Nephron (organoid): ENCODE data around the gene TREH.

Experiments
- H3K27ac Mint-ChIP-seq, 3 experiments: 2 replicates each; pipeline ENCODE4 v1.8.0; 2020; ENCODE audit warnings: mixed read lengths in 3 of 3, mild to moderate bottlenecking in 2 of 3, moderate library complexity in 1 of 3
- H3K27me3 Mint-ChIP-seq: 2 replicates; pipeline ENCODE4 v1.8.0; 2021; ENCODE audit warnings: low read depth, mild to moderate bottlenecking, moderate library complexity, mixed read lengths
- H3K36me3 Mint-ChIP-seq: 2 replicates; pipeline ENCODE4 v1.8.0; 2020; ENCODE audit warnings: low read depth, mixed read lengths
- H3K4me1 Mint-ChIP-seq: 2 replicates; pipeline ENCODE4 v1.8.0; 2020; ENCODE audit warnings: mixed read lengths
- H3K4me3 Mint-ChIP-seq, 3 experiments: 2 replicates each; pipeline ENCODE4 v1.8.0; 2020; ENCODE audit warnings: mild to moderate bottlenecking in 3 of 3, mixed read lengths in 3 of 3, moderate library complexity in 2 of 3
- H3K9me3 Mint-ChIP-seq: 2 replicates; pipeline ENCODE4 v1.8.0; 2020; ENCODE audit warnings: mixed read lengths
- CTCF ChIP-seq, 3 experiments: fragments of 200-600 bp; sonication (generic); IDR thresholded peaks; one replicate each; pipeline ENCODE4 v1.5.0; 2021; ENCODE audit warnings: antibody characterized with exemption in 3 of 3; ENCODE audit not compliant: unreplicated experiment in 3 of 3

Gene TREH

GRCh38 chr11:118607401-118608359, 71.8 kb downstream of the TREH start, which contains the start of gene PHLDB1:
Gene PHLDB1, plus strand, starts transcription at chr11:118607615. Its CDS starts 6,222 bp downstream, at chr11:118613837.
- H3K36me3 Mint-ChIP-seq: peaks cover 4% of the 10 kb centered on the region
- peaks cover 68% of the 10 kb centered on the region for H3K4me1 Mint-ChIP-seq
- peaks cover 28% of the 10 kb centered on the region for H3K27me3 Mint-ChIP-seq
- no peaks in the 10 kb centered on the region for H3K9me3 Mint-ChIP-seq
- H3K4me3 Mint-ChIP-seq: peak within 1 kb of the TSS; percentile 84 to 91 (median 88)
- TF ChIP-seq CTCF (IDR thresholded peaks at IDR 0.05; ENCODE audit: unreplicated experiment in 3 of 3): peak; percentile 40 to 54 (median 46)
- H3K27ac Mint-ChIP-seq: peak within 1 kb of the TSS; percentile 95 to 99 (median 95)
